HL-60 (cell line): ENCODE results near the gene ATP6V1B1.

Experiments
- DNase-seq, 2 experiments: peaks; one replicate each; pipeline ENCODE4 v3.0.0-alpha.2; 2010 to 2020; ENCODE audit warnings: low read depth in 1 of 2, low spot score in 1 of 2
- H3K27ac ChIP-seq: fragments of 250-450 bp; sonication (Bioruptor Pico); replicated peaks from 2 replicates; pipeline ENCODE4 v1.5.1; 2020; ENCODE audit warnings: mild to moderate bottlenecking, moderate library complexity
- H3K27me3 ChIP-seq: fragments of 250-450 bp; sonication (Bioruptor Pico); 2 replicates; pipeline ENCODE4 v1.5.1; 2021; ENCODE audit warnings: mild to moderate bottlenecking, moderate library complexity; ENCODE audit not compliant: insufficient read depth, poor library complexity, severe bottlenecking
- H3K4me3 ChIP-seq: replicated peaks from 2 replicates; pipeline ENCODE4 v1.5.1; 2011; ENCODE audit warnings: mild to moderate bottlenecking, control low read depth, low read length; ENCODE audit not compliant: insufficient read depth
- CTCF ChIP-seq: IDR thresholded peaks from one replicate; pipeline ENCODE4 v1.5.1; 2011; ENCODE audit warnings: low read length, control low read depth, inconsistent platforms; ENCODE audit not compliant: insufficient read depth
- GABPA ChIP-seq: IDR thresholded peaks from 2 replicates; pipeline ENCODE4 v1.6.1; 2012; ENCODE audit warnings: low read depth
- POLR2AphosphoS5 ChIP-seq: IDR thresholded peaks from 2 replicates; pipeline ENCODE4 v1.6.1; 2012; ENCODE audit warnings: low read depth
- SPI1 ChIP-seq: IDR thresholded peaks from 2 replicates; pipeline ENCODE4 v1.6.1; 2012; ENCODE audit warnings: low read depth, mild to moderate bottlenecking, borderline replicate concordance
- TF ChIP-seq, protein P1 (sequence below): IDR thresholded peaks from 2 replicates; pipeline ENCODE4 v1.6.1; 2012; ENCODE audit warnings: low read depth; ENCODE audit not compliant: insufficient replicate concordance

The ATP6V1B1 gene

GRCh38 chr2:70974592-70974991, 38.9 kb downstream of the ATP6V1B1 start:
- TF ChIP-seq GABPA, result no peak
- no peak for TF ChIP-seq POLR2AphosphoS5
- TF ChIP-seq, protein P1, sequence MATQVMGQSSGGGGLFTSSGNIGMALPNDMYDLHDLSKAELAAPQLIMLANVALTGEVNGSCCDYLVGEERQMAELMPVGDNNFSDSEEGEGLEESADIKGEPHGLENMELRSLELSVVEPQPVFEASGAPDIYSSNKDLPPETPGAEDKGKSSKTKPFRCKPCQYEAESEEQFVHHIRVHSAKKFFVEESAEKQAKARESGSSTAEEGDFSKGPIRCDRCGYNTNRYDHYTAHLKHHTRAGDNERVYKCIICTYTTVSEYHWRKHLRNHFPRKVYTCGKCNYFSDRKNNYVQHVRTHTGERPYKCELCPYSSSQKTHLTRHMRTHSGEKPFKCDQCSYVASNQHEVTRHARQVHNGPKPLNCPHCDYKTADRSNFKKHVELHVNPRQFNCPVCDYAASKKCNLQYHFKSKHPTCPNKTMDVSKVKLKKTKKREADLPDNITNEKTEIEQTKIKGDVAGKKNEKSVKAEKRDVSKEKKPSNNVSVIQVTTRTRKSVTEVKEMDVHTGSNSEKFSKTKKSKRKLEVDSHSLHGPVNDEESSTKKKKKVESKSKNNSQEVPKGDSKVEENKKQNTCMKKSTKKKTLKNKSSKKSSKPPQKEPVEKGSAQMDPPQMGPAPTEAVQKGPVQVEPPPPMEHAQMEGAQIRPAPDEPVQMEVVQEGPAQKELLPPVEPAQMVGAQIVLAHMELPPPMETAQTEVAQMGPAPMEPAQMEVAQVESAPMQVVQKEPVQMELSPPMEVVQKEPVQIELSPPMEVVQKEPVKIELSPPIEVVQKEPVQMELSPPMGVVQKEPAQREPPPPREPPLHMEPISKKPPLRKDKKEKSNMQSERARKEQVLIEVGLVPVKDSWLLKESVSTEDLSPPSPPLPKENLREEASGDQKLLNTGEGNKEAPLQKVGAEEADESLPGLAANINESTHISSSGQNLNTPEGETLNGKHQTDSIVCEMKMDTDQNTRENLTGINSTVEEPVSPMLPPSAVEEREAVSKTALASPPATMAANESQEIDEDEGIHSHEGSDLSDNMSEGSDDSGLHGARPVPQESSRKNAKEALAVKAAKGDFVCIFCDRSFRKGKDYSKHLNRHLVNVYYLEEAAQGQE, result no peak
- TF ChIP-seq CTCF, result no peak
- TF ChIP-seq SPI1, result no peak
- Histone ChIP-seq H3K27me3 (peaks cover 2% of the 10 kb centered on the region), H3K4me3 (no peak overlapping the region), H3K27ac (no peak overlapping the region)
- DNase-seq, result no peak

- TF ChIP-seq CTCF, result no peak
- TF ChIP-seq, protein P1, result no peak
- TF ChIP-seq SPI1, result no peak
- TF ChIP-seq POLR2AphosphoS5, result no peak
- TF ChIP-seq GABPA, result no peak
- DNase-seq, result no peak
- H3K27ac ChIP-seq, result no peak overlapping the region
- peaks cover 2% of the 10 kb centered on the region for H3K27me3 ChIP-seq
- H3K4me3 ChIP-seq, result no peak overlapping the region
Measured at GRCh38 chr2:70975237-70975636, 39.5 kb downstream of the ATP6V1B1 start.

GRCh38 chr2:70977605-70978205, 42.0 kb downstream of the ATP6V1B1 start:
- TF ChIP-seq POLR2AphosphoS5, result no peak
- no peak for TF ChIP-seq CTCF
- TF ChIP-seq GABPA, result no peak
- TF ChIP-seq SPI1, result no peak
- TF ChIP-seq, protein P1, result no peak
- Histone ChIP-seq H3K27me3 (peaks cover 2% of the 10 kb centered on the region), H3K27ac (no peak overlapping the region), H3K4me3 (no peak overlapping the region)
- no peak for DNase-seq
